NCI-H128 (cell line): ENCODE results near the gene TRIM14.
"Not testable (repeated sequence)": the region's sequence is repeated elsewhere in the genome, so short reads cannot be mapped to it uniquely, and the experiment has no call there.

ENCODE experiments used
- DNase-seq: peaks from one replicate; lab custom pipeline; 2025; ENCODE audit not compliant: unreplicated experiment; lab: John Stamatoyannopoulos, UW

The TRIM14 gene

DNA sequence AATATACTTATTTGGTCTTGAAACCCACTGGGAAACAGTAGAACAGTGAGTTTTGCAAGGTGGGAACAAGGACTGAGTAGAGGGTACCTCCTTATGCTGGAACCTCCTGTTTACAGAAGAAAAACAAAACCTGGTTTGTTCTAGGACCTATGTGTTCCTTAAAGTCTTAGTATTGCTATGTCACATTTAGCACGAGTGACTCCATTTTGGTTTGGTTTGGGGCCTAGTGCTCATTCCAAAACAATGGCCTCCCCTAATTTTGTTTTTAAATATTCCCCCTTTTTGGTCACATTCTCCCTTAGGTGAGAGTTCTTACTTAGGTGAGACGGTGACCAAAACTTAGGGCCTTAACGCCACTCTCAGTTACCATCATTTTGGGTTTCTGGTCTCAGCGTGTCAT is 68.7 kb downstream of the TRIM14 start:
- DNase-seq, result no peak

DNA sequence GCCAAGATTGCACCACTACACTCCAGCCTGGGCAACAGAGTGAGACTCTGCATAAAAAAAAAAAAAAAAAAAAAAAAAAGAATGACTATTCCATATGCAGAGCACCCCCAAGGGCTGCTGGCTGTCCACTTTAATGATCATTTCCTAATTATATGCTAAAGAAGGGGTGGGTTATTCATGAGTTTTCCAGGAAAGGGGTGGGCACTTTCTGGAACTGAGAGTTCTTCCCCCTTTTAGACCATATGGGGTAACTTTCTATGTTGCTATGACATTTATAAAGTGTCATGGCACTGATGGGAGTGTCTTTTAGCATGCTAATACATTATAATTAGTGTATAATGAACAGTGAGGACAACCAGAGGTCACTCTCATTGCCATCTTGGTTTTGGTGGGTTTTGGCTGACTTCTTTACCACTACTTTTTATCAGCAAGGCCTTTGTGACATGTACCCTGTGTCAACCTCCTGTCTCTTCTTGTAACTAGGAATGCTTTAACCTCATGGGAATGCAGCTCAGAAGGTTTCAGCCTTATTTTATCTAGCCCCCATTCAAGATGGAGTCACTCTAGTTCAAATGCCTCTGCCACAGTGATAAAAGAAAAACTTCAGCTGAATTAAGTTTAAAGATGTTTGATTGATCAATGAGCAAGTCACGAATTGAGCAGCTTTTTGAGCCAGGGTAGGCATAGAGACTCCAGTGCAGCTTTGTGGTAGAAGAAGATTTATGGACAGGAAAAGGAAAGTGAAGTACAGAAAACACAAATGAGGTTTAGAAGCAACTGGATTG is 69.5 kb downstream of the TRIM14 start:
- no peak for DNase-seq

DNA sequence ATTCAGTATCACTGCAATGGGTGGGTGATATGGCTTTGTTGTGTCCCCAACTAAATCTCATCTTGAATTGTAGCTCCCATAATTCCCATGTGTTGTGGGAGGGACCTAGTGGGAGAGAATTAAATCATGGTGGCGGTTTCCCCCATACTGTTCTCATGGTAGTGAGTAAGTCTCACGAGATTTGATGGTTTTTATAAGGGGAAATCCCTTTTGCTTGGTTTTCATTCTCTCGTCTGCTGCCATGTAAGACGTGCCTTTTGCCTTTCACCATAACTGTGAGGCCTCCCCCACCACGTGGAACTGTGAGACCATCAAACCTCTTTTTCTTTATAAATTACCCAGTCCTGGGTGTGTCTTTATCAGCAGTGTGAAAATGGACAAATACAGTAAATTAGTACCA is 72.0 kb downstream of the TRIM14 start:
- DNase-seq, result no peak

DNA sequence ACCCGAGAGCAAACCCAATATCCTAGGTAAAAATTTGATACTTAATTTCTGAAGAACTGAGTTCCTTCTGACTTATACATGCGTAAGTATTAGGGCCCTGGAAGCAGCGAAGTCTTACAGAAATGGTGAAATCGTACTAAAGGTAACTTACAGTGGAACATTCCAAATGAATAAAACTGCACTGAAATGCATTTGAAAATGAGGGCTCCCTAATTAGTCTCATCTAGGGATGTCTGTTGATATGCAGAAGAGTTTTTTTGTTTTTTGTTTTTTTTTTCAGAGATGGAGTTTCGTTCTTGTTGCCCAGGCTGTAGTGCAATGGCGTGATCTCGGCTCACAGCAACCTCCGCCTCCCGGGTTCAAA is 72.9 kb downstream of the TRIM14 start:
- DNase-seq, result no peak

DNA sequence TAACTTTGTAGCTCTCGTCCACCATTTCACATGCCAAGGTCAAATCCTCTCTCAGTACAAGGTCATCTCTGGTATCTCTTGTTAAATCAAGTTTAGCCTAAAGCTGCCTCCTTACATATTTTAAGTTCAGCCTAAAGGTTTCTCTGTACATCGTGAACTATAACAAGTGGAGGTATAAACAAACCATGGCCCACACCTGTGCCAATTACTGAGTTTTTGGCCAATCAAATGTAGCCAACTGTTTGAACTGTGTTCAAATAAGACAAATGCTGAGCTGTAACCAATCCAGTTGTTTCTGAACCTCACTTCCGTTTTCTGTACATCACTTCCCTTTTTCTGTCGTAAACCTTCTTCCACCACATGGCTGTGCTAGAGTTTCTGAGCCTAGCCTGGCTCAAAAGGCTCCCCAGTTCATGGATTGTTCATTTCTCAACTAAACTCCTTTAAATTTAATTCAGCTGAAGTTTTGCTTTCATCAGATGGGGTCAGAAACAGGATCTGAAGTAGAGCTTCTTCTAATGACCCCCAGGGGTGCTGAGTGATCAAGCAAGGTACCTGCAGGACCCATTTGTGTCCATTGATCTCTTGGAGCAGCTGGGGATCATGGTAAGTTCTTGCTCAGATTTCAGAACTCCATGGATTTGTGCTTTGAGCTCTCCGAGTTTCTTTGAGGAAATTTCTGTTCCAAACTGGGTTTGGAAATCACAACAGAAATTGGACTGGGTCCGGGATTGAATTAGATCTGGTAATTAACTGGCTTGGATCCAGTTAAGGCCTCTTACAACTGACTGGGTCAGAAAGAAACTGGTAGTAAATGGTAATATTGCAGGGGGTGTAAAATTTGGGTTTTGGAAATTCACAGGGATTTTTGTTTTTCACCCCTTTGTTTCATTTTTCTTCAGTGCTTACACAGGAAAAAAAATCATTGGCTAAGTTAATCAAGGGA is 73.5 kb downstream of the TRIM14 start:
- no peak for DNase-seq

DNA sequence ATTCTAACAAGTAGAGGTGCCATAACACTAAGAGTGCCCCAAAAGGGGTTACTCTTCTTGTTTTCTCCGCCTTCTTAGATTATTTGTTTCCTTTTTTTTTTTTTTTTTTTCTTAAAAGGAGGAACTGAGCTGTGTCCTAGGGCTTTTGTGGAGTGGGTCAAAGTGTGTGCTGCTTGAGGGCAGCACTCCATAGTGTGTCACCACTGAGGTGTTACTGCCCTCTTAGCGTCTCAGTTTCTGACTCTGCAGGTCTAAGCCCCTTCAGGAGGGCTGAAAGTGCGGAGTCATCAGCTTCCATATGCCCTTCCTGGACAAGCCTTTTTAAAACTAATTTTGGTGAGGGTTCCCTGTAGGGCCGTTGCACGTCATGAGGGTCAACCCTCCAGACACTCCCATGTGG is 75.1 kb downstream of the TRIM14 start:
- DNase-seq, result no peak

DNA sequence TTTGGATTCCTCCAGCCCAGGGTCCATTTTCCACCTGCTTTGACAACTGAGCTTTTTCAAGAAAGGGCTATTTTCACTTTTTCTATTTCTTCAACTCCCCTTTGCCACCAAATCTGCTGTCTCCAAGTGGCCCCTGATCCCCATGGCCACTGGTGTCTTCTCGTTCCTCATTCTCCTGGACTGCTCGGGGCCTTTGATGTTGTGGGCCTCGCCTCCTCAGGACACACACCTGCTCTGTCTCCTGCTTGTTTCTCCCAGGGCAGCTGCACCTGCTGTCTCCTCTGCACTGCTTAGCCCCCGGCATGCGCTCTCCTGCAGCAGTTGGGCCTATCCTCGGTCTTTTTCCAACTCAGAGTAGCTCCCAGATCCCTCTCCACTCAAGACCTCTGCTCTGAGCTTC is 78.8 kb downstream of the TRIM14 start:
- no peak for DNase-seq

DNA sequence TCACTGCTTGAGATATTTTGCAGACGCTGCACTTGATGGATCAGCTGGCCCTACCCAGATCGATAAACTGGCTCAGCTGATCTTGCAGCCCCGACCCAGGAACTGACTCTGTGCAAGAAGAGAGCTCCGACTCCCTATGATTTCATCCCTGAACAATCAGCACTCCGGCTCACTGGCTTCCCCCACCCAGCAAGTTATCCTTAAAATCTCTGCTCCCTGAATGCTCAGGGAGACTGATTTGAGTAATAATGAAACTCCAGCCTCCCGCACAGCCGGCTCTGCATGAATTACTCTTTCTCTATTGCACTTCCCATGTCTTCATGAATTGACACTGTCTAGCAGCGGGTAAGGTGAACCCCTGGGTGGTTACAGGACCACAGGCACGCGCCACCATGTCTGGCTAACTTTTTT is 79.4 kb downstream of the TRIM14 start:
- DNase-seq, result no peak

DNA sequence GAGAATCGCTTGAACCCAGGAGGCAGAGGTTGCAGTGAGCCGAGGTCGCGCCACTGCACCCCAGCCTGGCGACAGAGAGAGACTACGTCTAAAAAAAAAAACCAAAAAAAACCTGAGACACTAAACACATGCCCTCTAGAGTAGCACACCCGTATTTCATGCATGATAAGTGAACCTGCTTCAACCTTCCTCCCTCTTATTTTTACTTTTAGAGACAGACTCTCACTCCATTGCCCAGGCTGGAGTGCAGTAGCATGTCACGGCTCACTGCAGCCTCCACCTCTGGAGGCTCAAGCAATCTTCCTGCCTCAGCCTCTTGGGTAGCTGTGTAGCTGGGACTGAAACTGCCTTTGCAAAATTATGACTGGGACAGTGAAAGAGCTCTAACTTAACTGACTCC is 80.1 kb downstream of the TRIM14 start:
- DNase-seq, result no peak

DNA sequence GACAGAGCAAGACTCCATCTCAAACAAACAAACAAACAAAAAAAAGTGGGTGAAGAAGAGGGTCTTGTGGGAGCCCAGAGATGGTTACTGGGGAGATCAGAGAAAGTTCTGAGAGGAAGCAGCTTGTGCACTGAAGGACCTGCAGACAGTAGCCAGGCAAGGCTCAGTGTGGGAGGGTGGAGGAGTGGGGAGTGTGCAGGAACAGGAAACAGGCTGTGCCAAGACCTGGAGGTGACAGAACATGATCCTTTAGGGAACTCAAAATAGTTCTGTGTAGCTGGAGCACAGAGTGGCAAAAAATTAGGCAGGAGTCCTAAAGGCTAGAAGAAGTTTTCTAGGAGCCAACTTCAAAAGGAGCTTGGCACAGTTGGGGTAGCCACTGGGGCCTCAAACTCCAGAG is 81.7 kb downstream of the TRIM14 start:
- DNase-seq, result no peak

DNA sequence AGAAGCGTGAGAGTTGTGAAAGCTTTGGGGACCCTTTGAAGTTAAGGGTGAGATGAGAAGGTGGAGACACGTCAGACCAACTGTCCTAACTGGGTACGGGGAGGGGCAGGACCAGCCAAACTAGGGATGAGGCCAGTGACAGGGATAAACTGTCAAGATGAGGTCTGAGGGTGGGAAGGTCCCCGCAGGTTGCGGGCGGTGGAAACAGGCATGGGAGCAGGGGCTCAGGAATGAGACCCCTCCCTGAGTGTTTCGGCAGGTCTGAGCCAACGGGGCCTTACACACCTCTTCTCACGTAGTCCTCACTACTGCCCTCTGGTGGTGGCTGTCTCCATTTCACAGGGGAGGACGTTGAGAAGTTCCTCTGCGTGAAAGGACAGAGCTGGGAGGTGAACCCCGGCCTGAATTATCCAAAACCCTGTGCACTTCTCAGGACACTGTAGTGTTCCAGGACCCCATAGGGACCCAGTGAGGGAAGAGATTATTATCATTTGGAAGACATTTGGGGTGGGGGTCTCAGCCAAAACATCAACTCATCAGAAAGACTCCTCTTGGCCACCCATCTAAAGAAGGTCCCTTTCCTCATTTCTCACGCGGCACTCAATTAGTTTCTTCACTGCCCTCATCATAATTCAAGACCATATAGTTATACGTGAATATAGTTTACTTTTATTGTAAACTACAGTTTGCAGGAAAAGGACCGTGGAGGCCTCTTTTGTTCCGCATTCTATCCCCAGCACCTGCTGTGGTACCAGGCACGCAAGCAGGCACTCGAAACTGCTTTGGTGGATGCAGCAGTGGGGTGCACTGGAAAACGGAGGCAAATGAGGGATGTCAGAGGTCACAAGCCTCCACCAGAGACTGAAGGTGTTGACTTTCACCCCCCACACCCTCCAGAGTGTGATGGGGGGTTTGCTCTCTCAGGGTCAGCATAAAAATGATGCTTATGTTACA is 84.2 kb downstream of the TRIM14 start:
- peak; percentile 38 for DNase-seq

DNA sequence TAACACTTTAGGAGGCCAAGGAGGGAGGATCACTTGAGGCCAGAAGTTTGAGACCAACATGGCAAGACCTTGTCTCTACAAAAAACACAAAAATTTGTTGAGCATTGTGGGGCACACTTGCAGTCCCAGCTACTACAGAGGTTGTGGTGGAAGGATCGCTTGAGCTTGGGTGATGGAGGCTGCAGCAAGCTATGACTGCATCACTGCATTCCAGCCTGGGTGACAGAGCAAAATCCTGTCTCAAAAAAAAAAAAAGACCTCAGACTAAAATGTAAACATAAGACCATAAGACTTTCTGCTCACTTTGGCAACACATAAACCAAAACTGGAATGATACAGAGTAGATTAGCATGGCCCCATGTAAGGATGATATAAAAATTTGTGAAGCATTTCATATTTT is 87.1 kb downstream of the TRIM14 start:
- no peak for DNase-seq

DNA sequence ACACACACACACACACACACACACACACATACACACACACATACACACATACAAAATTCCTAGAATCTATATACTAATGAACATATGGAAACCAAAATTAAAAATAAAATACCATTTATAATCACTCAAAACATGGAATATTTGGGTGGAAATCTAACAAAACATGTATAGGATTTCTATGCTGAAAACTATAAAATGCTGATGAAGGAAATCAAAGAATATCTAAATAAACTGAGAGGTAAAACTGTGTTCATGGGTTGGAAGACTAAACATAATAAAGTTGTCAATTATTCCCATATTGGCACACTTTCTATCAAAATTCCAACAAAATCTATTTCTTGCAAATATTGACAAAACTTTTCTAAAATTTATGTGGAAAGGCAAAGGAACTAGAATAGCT is 87.9 kb downstream of the TRIM14 start:
- DNase-seq, result no peak

DNA sequence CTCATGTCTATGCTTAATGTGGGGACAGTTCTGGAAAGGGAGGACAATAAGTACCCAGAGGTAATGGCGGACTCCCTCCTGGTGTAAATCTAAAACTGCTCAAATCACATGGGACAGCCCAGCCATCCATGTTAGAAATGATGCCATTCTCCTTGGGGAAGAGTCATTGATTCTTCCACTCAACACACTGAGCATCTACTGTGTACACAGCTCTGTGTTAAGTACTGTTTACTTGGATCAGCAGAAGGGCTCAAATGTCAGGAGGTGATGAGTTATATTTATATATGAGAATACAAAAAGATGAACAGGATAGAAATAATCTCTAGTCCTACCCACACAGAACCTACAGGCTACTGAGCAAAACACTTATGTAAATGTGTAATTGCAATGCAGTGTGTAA is 94.3 kb downstream of the TRIM14 start:
- no peak for DNase-seq

DNA sequence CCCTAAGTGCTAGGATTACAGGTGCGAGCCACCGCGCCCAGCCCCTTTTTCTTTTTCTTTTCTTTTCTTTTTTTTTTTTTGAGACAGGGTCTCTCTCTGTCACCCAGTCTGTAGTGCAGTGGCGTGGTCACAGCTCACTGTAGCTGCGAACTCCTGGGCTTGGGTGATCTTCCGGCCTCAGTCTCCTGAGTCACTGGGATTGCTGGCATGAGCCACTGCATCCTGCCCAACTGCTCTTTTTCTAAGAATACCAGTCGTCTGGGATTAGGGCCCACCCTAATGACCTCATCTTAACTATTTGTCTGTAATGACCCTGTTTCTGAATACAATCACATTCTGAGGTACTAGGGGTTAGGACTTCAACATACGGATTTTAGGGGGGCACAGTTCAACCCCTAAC is 96.6 kb downstream of the TRIM14 start:
- DNase-seq, result no peak

DNA sequence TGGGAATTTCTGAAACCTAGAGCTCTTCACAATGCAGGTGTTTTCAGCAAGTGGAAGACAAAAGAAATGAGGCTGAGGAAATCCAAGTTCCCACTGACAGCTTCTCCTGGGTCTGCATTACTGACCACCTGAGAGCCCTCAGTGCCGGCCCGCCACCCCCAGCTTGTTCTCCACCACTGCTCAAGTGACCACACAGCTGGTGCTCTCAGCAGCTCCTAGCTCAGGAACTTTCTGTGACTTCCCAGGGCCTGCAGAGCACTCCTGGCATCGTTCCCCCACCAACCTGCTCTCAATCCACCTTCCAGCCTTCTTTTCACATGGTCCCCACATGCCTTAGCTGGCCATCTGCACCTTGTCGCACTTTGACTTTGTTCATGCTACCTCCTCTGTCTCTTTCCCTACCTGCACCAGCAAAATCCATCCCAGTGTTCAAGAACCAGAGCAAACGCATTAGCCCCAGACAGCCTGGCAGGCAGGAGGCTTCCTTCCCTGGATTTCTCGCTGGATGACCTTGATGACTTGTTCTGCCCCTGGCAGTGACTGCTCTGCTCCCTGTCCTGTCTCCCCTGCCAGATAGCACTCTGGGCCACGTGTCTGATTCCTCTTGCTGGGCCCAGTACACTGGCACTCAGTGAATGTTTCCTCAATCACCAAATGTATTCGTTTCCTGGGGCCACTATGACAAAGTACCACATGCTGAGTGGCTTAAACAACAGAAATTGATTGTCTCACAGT is 97.5 kb downstream of the TRIM14 start:
- no peak for DNase-seq

DNA sequence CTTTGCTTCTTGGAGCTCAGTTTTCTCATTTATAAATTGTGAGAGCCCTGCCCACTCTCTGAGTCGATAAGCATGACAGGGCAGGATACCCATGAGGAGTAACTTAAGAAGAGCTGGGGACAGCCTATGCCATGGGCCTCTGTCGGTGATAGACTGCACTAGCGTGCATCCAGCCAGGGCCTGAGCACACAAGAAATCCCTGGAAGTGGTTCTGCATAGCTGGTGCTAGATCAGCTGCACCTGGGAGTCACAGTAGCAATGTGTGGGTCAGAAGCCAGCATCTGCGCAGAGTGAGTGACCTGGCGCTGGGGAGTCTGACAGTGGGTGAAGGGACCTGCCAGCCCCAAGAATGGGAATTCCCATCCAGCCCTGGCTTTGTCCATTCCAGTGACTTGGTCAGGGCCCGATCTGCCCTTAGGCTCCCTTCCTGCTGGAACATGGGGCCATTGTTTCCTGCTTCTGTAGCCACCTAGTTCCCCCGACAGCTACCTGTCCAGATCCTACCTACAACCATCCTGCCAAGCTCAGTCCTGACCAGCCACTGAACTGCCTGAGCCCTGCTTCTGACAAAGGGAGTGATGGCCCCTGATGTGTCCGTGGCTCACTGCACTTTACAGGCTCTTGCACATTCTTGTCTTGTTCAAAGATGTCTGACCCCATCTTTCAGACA is 98.4 kb downstream of the TRIM14 start:
- no peak for DNase-seq

DNA sequence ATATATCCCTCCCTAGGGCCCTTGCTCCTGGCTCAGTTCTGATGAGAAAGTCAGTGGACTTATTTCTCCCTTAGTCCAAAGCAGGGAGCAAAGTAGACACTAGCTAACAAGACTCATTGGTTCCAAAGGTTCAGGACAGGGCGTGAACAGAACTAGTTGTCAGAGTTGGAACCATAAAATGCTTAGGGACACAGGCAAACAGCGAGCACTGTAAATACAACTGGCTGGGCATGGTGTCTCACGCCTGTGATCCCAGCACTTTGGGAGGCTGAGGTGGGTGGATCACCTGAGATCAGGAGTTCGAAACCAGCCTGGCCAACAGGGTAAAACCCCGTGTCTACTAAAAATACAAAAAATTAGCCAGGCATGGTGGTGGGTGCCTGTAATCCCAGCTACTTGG is 99.2 kb downstream of the TRIM14 start:
- DNase-seq, result not testable (repeated sequence)
